GM12872 (cell line): ENCODE measurements around the gene UBE2J1.

Source experiments
- CTCF ChIP-seq: IDR thresholded peaks from 3 replicates; pipeline ENCODE4 v1.5.1; 2011; ENCODE audit warnings: low read depth, mild to moderate bottlenecking, low read length, moderate library complexity; ENCODE audit not compliant: insufficient read depth

The UBE2J1 gene

GRCh38 chr6:89302195-89302770 lies 50.2 kb downstream of the UBE2J1 start:
- no peak for TF ChIP-seq CTCF

- TF ChIP-seq CTCF = no peak
Measured at GRCh38 chr6:89301586-89302194, 50.8 kb downstream of the UBE2J1 start.

- peak; percentile 34; the same call in 1 of the 3 replicates for TF ChIP-seq CTCF
Measured at GRCh38 chr6:89299466-89299850, 53.1 kb downstream of the UBE2J1 start.

GRCh38 chr6:89298680-89299465 lies 53.6 kb downstream of the UBE2J1 start:
- no peak for TF ChIP-seq CTCF

- no peak for TF ChIP-seq CTCF
Measured at GRCh38 chr6:89297695-89298351, 54.7 kb downstream of the UBE2J1 start.

GRCh38 chr6:89295981-89296380 lies 56.5 kb downstream of the UBE2J1 start:
- TF ChIP-seq CTCF = no peak

- no peak for TF ChIP-seq CTCF
Measured at GRCh38 chr6:89291256-89291819, 61.2 kb downstream of the UBE2J1 start.
